Lower leg skin (tissue), 4 donors: ENCODE measurements around the gene PTRHD1. TPM values are rescaled to one million over a fixed set of nuclear protein-coding genes. Genes with fewer than 3 reads are reported as not detected.

Experiments used
- DNase-seq, 2 donors: peaks; one replicate each; pipeline ENCODE4 v3.0.0-alpha.2; 2019; ENCODE audit warnings: low spot score in 2 of 2
- H3K4me3 ChIP-seq: fragments of 200-600 bp; sonication (generic); 2 replicates; pipeline ENCODE4 v1.5.1; 2017; ENCODE audit warnings: mild to moderate bottlenecking, low read depth; ENCODE audit not compliant: poor library complexity, severe bottlenecking
- CTCF ChIP-seq, 3 donors: fragments of 450-650 bp; IDR thresholded peaks; one replicate each; pipeline ENCODE4 v1.5.1; 2016; ENCODE audit warnings: antibody characterized with exemption in 3 of 3, mild to moderate bottlenecking in 3 of 3, moderate library complexity in 2 of 3
- POLR2A ChIP-seq, 2 donors: fragments of 450-650 bp; IDR thresholded peaks; one replicate each; pipeline ENCODE4 v1.6.1; 2016 to 2017; ENCODE audit warnings: antibody characterized with exemption in 2 of 2, mild to moderate bottlenecking in 1 of 2, moderate library complexity in 1 of 2
- WGBS, 2 donors: methylation state at CpG; one replicate each; pipeline ENCODE4 v1.1.5; 2018; 5-methylcytosine and 5-hydroxymethylcytosine counted together
- intact Hi-C: fragments of 100-400 bp; cut with DNase I; formaldehyde crosslinking; loops from one replicate; pipeline ENCODE4 v1.15.0; 2023; ENCODE audit warnings: low total_unique reads
- total RNA-seq, 4 donors: library from RNA; depleted of rRNA; stranded (reverse); fragments of >200 nt; gene quantifications; one replicate each; pipeline ENCODE4 v1.1.0, GENCODE V29; 2016

Gene PTRHD1
- total RNA-seq, 4 donors from 2014 or later = 13.6 to 39.7 (median 30.2) TPM

- no peak for TF ChIP-seq CTCF (IDR thresholded peaks at IDR 0.05)
- TF ChIP-seq POLR2A (IDR thresholded peaks at IDR 0.05) = no peak
- intact Hi-C loops = no loop called here
- WGBS, 2 donors = 85 to 86% methylated on average over 1 of the region's 1 CpG
- no peak overlapping the region for H3K4me3 ChIP-seq
- DNase-seq = no peak
Observed at GRCh38 chr2:24740142-24740541, 53.0 kb downstream of the PTRHD1 start.

Other genes with a start within 250 kb of the PTRHD1 start
- 1 to 10 TPM; 2.0 to 5.3 (median 2.4) TPM for gene CENPO, start within 50 bp of the PTRHD1 start, total RNA-seq
- 10 to 100 TPM; 29.3 to 51.9 (median 43.1) TPM for gene ADCY3, start 126.8 kb upstream of the PTRHD1 start, total RNA-seq
- gene DNAJC27, start 178.6 kb upstream of the PTRHD1 start, total RNA-seq = 10 to 100 TPM in 2 of 4 donors, 1 to 10 TPM in 2; 3.4 to 19.5 (median 11.2) TPM
- 1 to 10 TPM in 2 of 4 donors, under 1 TPM in 1, not detected in 1; 0.42 to 1.8 (median 1.5) TPM for gene EFR3B, start 248.7 kb upstream of the PTRHD1 start, total RNA-seq